H1 (cell line): ENCODE data around the gene CAMKK1. TPM values are rescaled to one million over a fixed set of nuclear protein-coding genes. Genes with fewer than 3 reads are reported as not detected.

Experiments used
- CTCF ChIA-PET: fragments of 300-600 bp; sonication (Branson Sonifier 250); formaldehyde crosslinking; loops from one replicate; lab custom pipeline; 2021; ENCODE audit not compliant: partially characterized antibody; lab: Charles Lee
- POLR2A ChIA-PET: fragments of 300-600 bp; sonication (Branson Sonifier 250); formaldehyde crosslinking; loops from one replicate; lab custom pipeline; 2021; ENCODE audit warnings: inconsistent platforms; ENCODE audit not compliant: partially characterized antibody; lab: Charles Lee
- DNase-seq, 2 experiments: peaks; one replicate each; pipeline versions ENCODE4 v3.0.0 to v3.0.0-alpha.2; 2010 to 2022; ENCODE audit warnings: low spot score in 2 of 2, low read depth in 1 of 2, mixed read lengths in 1 of 2
- FAIRE-seq: peaks from 2 replicates; lab custom pipeline; 2011; peaks lifted over from hg19 to GRCh38; lab: Jason Lieb, UNC
- H2AFZ ChIP-seq: 2 replicates; pipeline ENCODE4 v1.8.1; 2012; ENCODE audit warnings: low read length, inconsistent platforms
- H2AK5ac ChIP-seq: 2 replicates; pipeline ENCODE4 v1.6.1; 2013; ENCODE audit warnings: low read depth, low read length
- H2BK120ac ChIP-seq: replicated peaks from 2 replicates; pipeline ENCODE3; 2013; ENCODE audit warnings: low read depth, low read length, inconsistent platforms
- H2BK12ac ChIP-seq: 2 replicates; pipeline ENCODE4 v1.6.1; 2013; ENCODE audit warnings: low read depth, low read length
- H2BK15ac ChIP-seq: 2 replicates; pipeline ENCODE4 v1.6.1; 2013; ENCODE audit warnings: low read length
- H2BK20ac ChIP-seq: 2 replicates; pipeline ENCODE4 v1.6.1; 2013; ENCODE audit warnings: low read length
- H2BK5ac ChIP-seq: 2 replicates; pipeline ENCODE4 v1.6.1; 2013; ENCODE audit warnings: low read depth, low read length
- H3K14ac ChIP-seq: 2 replicates; pipeline ENCODE4 v1.6.1; 2013; ENCODE audit warnings: inconsistent platforms; ENCODE audit not compliant: insufficient read length
- H3K18ac ChIP-seq: 2 replicates; pipeline ENCODE4 v1.6.1; 2013; ENCODE audit warnings: low read length; ENCODE audit errors: extremely low read depth
- H3K23ac ChIP-seq: 2 replicates; pipeline ENCODE4 v1.6.1; 2013; ENCODE audit warnings: inconsistent platforms; ENCODE audit not compliant: insufficient read length
- H3K23me2 ChIP-seq: 2 replicates; pipeline ENCODE4 v1.6.1; 2013; ENCODE audit warnings: low read depth, low read length
- H3K27ac ChIP-seq: 2 replicates; pipeline ENCODE4 v1.6.1; 2011; ENCODE audit warnings: low read depth, low read length, inconsistent platforms
- H3K27me3 ChIP-seq, 4 experiments: replicated peaks in 1 of 4; 1 replicate in 1 of 4; 2 replicates in 3 of 4; pipeline versions ENCODE4 v1.6.1 to v1.8.1; 2011 to 2013; ENCODE audit warnings: low read length in 3 of 4, mild to moderate bottlenecking in 3 of 4, inconsistent platforms in 2 of 4, mixed read lengths in 2 of 4, moderate library complexity in 1 of 4; ENCODE audit not compliant: control insufficient read depth in 3 of 4, insufficient read depth in 3 of 4; ENCODE audit errors: extremely low read depth in 1 of 4
- H3K36me3 ChIP-seq, 4 experiments: 2 replicates each; pipeline versions ENCODE4 v1.6.1 to v1.8.1; 2011 to 2013; ENCODE audit warnings: mild to moderate bottlenecking in 4 of 4, low read length in 3 of 4, moderate library complexity in 2 of 4, control low read depth in 1 of 4, inconsistent platforms in 1 of 4; ENCODE audit not compliant: insufficient read depth in 4 of 4, control insufficient read depth in 2 of 4
- H3K4ac ChIP-seq: replicated peaks from 2 replicates; pipeline ENCODE3; 2013; ENCODE audit warnings: low read length, low read depth, mixed read lengths, inconsistent platforms; ENCODE audit not compliant: insufficient read length
- H3K4me1 ChIP-seq, 4 experiments: replicated peaks in 1 of 4; 1 replicate in 1 of 4; 2 replicates in 3 of 4; pipeline versions ENCODE4 v1.6.1 to v1.8.1; 2011 to 2013; ENCODE audit warnings: low read length in 3 of 4, inconsistent platforms in 2 of 4, mixed read lengths in 1 of 4; ENCODE audit not compliant: insufficient read depth in 4 of 4, control insufficient read depth in 3 of 4
- H3K4me2 ChIP-seq, 2 experiments: 2 replicates each; pipeline versions ENCODE4 v1.6.1 to v1.8.1; 2011 to 2013; ENCODE audit warnings: low read depth in 2 of 2, low read length in 2 of 2, control low read depth in 1 of 2, inconsistent platforms in 1 of 2, mild to moderate bottlenecking in 1 of 2; ENCODE audit not compliant: insufficient read depth in 1 of 2
- H3K4me3 ChIP-seq, 4 experiments: fragments of 200-600, 300-600 bp in 1 of 4; sonication (generic), shearing (Covaris generic), sonication (Bioruptor Twin) in 1 of 4; 2 replicates each; pipeline versions ENCODE4 v1.5.1 to v1.8.1; 2011 to 2016; ENCODE audit warnings: low read length in 4 of 4, low read depth in 3 of 4, control low read depth in 2 of 4, inconsistent platforms in 2 of 4, mild to moderate bottlenecking in 2 of 4, mixed read lengths in 1 of 4, moderate library complexity in 1 of 4; ENCODE audit not compliant: insufficient read depth in 2 of 4; ENCODE audit errors: extremely low read depth in 1 of 4
- H3K56ac ChIP-seq: replicated peaks from 2 replicates; pipeline ENCODE3; 2013; ENCODE audit warnings: low read depth, mild to moderate bottlenecking, mixed read lengths, low read length, inconsistent platforms; ENCODE audit not compliant: insufficient read length
- H3K79me1 ChIP-seq: 2 replicates; pipeline ENCODE4 v1.6.1; 2013; ENCODE audit warnings: low read depth, low read length, control low read depth
- H3K79me2 ChIP-seq, 2 experiments: 2 replicates each; pipeline versions ENCODE4 v1.6.1 to v1.8.1; 2012 to 2013; ENCODE audit warnings: low read length in 2 of 2, mild to moderate bottlenecking in 2 of 2, inconsistent platforms in 1 of 2; ENCODE audit not compliant: insufficient read depth in 2 of 2, control insufficient read depth in 1 of 2
- H3K9ac ChIP-seq, 4 experiments: replicated peaks in 1 of 4; 1 replicate in 1 of 4; 2 replicates in 3 of 4; pipeline versions ENCODE4 v1.6.1 to v1.8.1; 2011 to 2013; ENCODE audit warnings: low read depth in 3 of 4, low read length in 3 of 4, control low read depth in 2 of 4, mild to moderate bottlenecking in 2 of 4, moderate library complexity in 2 of 4, inconsistent platforms in 1 of 4; ENCODE audit errors: extremely low read depth in 1 of 4
- H3K9me3 ChIP-seq, 2 experiments: 2 replicates each; pipeline versions ENCODE4 v1.6.1 to v1.8.1; 2012 to 2013; ENCODE audit warnings: mild to moderate bottlenecking in 2 of 2, moderate library complexity in 2 of 2, control low read depth in 1 of 2, inconsistent platforms in 1 of 2, low read depth in 1 of 2, low read length in 1 of 2, mixed read lengths in 1 of 2; ENCODE audit not compliant: insufficient read depth in 2 of 2
- H4K20me1 ChIP-seq, 2 experiments: replicated peaks in 1 of 2; 2 replicates each; pipeline versions ENCODE3 to v1.8.1; 2011 to 2013; ENCODE audit warnings: inconsistent platforms in 2 of 2, low read length in 2 of 2, mild to moderate bottlenecking in 1 of 2; ENCODE audit not compliant: insufficient read depth in 2 of 2, control insufficient read depth in 1 of 2
- H4K5ac ChIP-seq: 2 replicates; pipeline ENCODE4 v1.6.1; 2013; ENCODE audit warnings: low read length, low read depth, mixed read lengths, inconsistent platforms; ENCODE audit not compliant: insufficient read length
- H4K8ac ChIP-seq: 2 replicates; pipeline ENCODE4 v1.8.0; 2013; ENCODE audit warnings: mild to moderate bottlenecking, moderate library complexity, low read length, inconsistent platforms; ENCODE audit not compliant: insufficient read depth; ENCODE audit errors: extremely low read depth
- H4K91ac ChIP-seq: replicated peaks from 2 replicates; pipeline ENCODE3; 2013; ENCODE audit warnings: low read length, mixed read lengths, inconsistent platforms; ENCODE audit not compliant: insufficient read length
- BCL11A ChIP-seq, 2 experiments: IDR thresholded peaks; one replicate each; pipeline ENCODE4 v1.6.1; 2011; ENCODE audit warnings: low read depth in 2 of 2, low read length in 2 of 2, mild to moderate bottlenecking in 2 of 2
- CEBPB ChIP-seq: IDR thresholded peaks from 2 replicates; pipeline ENCODE4 v1.6.1; 2012; ENCODE audit warnings: low read depth, low read length
- CHD2 ChIP-seq: IDR thresholded peaks from 2 replicates; pipeline ENCODE4 v1.6.1; 2012; ENCODE audit warnings: low read length, improper control_type of control experiment
- CREB1 ChIP-seq: IDR thresholded peaks from 2 replicates; pipeline ENCODE4 v1.6.1; 2012; ENCODE audit warnings: inconsistent platforms
- CTBP2 ChIP-seq: IDR thresholded peaks from 2 replicates; pipeline ENCODE4 v1.7.0; 2011; ENCODE audit warnings: borderline replicate concordance, mild to moderate bottlenecking, moderate library complexity, mixed read lengths, low read length; ENCODE audit not compliant: insufficient read depth, insufficient read length
- CTCF ChIP-seq, 3 experiments: IDR thresholded peaks; 1 replicate in 2 of 3; 2 replicates in 1 of 3; pipeline versions ENCODE4 v1.5.1 to v1.6.1; 2011; ENCODE audit warnings: low read length in 3 of 3, mild to moderate bottlenecking in 3 of 3, inconsistent platforms in 2 of 3, low read depth in 1 of 3, moderate library complexity in 1 of 3; ENCODE audit not compliant: insufficient read depth in 1 of 3; ENCODE audit errors: control extremely low read depth in 1 of 3
- HDAC6 ChIP-seq: IDR thresholded peaks from one replicate; pipeline ENCODE4 v1.7.1; 2012; ENCODE audit warnings: low read depth, mild to moderate bottlenecking, inconsistent platforms, low read length, moderate library complexity
- POLR2A ChIP-seq, 2 experiments: IDR thresholded peaks; 1 replicate in 1 of 2; 2 replicates in 1 of 2; pipeline ENCODE4 v1.6.1; 2011; ENCODE audit warnings: low read depth in 2 of 2, low read length in 2 of 2, mild to moderate bottlenecking in 2 of 2; ENCODE audit errors: control extremely low read depth in 1 of 2
- RBBP5 ChIP-seq: IDR thresholded peaks from 2 replicates; pipeline ENCODE4 v1.7.1; 2012; ENCODE audit warnings: low read depth, mild to moderate bottlenecking, inconsistent platforms, low read length, moderate library complexity, borderline replicate concordance
- RFX5 ChIP-seq: IDR thresholded peaks from 2 replicates; pipeline ENCODE4 v1.6.1; 2011; ENCODE audit warnings: low read depth, low read length, improper control_type of control experiment, borderline replicate concordance
- SAP30 ChIP-seq: fragments of 300-600 bp; sonication (generic); IDR thresholded peaks from 2 replicates; pipeline ENCODE4 v1.7.1; 2012; ENCODE audit warnings: low read length, moderate library complexity, mild to moderate bottlenecking, inconsistent platforms; ENCODE audit not compliant: insufficient read depth, insufficient replicate concordance
- ZNF274 ChIP-seq: IDR thresholded peaks from 2 replicates; pipeline ENCODE4 v1.7.0; 2012; ENCODE audit warnings: low read length, borderline replicate concordance; ENCODE audit errors: extremely low read depth
- WGBS, 2 experiments: shearing (Covaris generic) in 1 of 2; methylation state at CpG; one replicate each; pipeline versions ENCODE4 v1.1.6 to v1.1.7; 2013 to 2015; ENCODE audit warnings: low lambda C conversion rate in 2 of 2, mixed read lengths in 2 of 2, inconsistent platforms in 1 of 2, low coverage in 1 of 2, missing lambda C conversion rate in 1 of 2; ENCODE audit not compliant: insufficient replicate concordance in 2 of 2, insufficient coverage in 1 of 2, insufficient read length in 1 of 2; ENCODE audit errors: extremely low coverage in 1 of 2, missing lambda C conversion rate in 1 of 2; 5-methylcytosine and 5-hydroxymethylcytosine counted together
- polyA plus RNA-seq, 7 experiments: library from polyadenylated mRNA; depleted of rRNA in 3 of 7; stranded (reverse) in 5 of 7; unstranded in 2 of 7; fragments of >200 nt in 5 of 7; fragments of 200-250 nt in 2 of 7; gene quantifications; 1 replicate in 5 of 7; 2 replicates in 1 of 7; 4 replicates in 1 of 7; pipeline versions ENCODE4 v1.2.1 to v1.2.3, GENCODE V29; 2011 to 2013; ENCODE audit warnings: missing spikeins in 2 of 7, mixed read lengths in 2 of 7
- total RNA-seq: library from RNA; stranded (reverse); fragmentation: NEBNext Ultra II Directional; extraction: Animal tissue kit (Norgen Biotek cat#: 25700); gene quantifications from 2 replicates; pipeline ENCODE4 v1.2.1, GENCODE V29; 2021

Gene CAMKK1
- total and polyA plus RNA-seq, 2 of the 8 experiments (the other 6 are each of a cell fraction or from before 2014, with no cell fraction given), result 7.1 to 7.6 TPM

- no peak overlapping the region for H2BK12ac ChIP-seq
- H3K36me3 ChIP-seq, result peaks cover 3 to 12% (median 5%) of the 10 kb centered on the region in 4 experiments; a peak in 5 of 8 replicates
- H3K4me2 ChIP-seq, result no peak overlapping the region
- H2BK5ac ChIP-seq, result 0 out of 2 replicates have a peak overlapping the region, but pooled peaks have one; percentile 35
- H3K9me3 ChIP-seq, result no peaks in the 10 kb centered on the region
- H2BK120ac ChIP-seq, result no peak overlapping the region
- H2BK15ac ChIP-seq, result no peak overlapping the region
- H3K56ac ChIP-seq, result no peak overlapping the region
- no peak overlapping the region for H3K9ac ChIP-seq
- peaks cover 0 to 1% of the 10 kb centered on the region in 2 experiments for H4K20me1 ChIP-seq
- H3K18ac ChIP-seq, result no peak overlapping the region
- FAIRE-seq (no peak), DNase-seq (no peak)
- no peak overlapping the region for H3K23ac ChIP-seq
- no peaks in the 10 kb centered on the region for H3K79me2 ChIP-seq
- WGBS, 2 experiments, result 93% methylated on average over 4 of the region's 4 CpGs; no CpG with 5 or more reads in 1 of the 2 experiments
- CTCF ChIA-PET, result interaction anchor here (2.1 to 5.0 kb wide), 2 partner anchors 18 to 25 kb away, joined by 9 to 33 read pairs; no protein-coding TSS in a partner anchor
- H3K14ac ChIP-seq, result no peak overlapping the region
- no peak overlapping the region for H4K5ac ChIP-seq
- no peak overlapping the region for H2AFZ ChIP-seq
- H2AK5ac ChIP-seq, result no peak overlapping the region
- no peak overlapping the region for H2BK20ac ChIP-seq
- no peak overlapping the region for H4K8ac ChIP-seq
- no peak overlapping the region for H4K91ac ChIP-seq
- no peaks in the 10 kb centered on the region for H3K27me3 ChIP-seq
- H3K79me1 ChIP-seq, result no peaks in the 10 kb centered on the region; the same call in 1 of the 2 replicates
- H3K4ac ChIP-seq, result no peak overlapping the region
- H3K4me3 ChIP-seq, result no peak overlapping the region
- H3K27ac ChIP-seq, result no peak overlapping the region
- POLR2A ChIA-PET, result interaction anchor here (1.3 kb wide), 1 partner anchor 14 kb away, joined by 3 read pairs; no protein-coding TSS in a partner anchor
- no peaks in the 10 kb centered on the region for H3K23me2 ChIP-seq
- H3K4me1 ChIP-seq, result no peaks in the 10 kb centered on the region
- no peak for TF ChIP-seq CEBPB
- no peak for TF ChIP-seq CREB1
- no peak for TF ChIP-seq CHD2
- TF ChIP-seq RBBP5, result no peak
- TF ChIP-seq CTBP2, result no peak
- TF ChIP-seq ZNF274, result no peak
- no peak for TF ChIP-seq SAP30
- no peak for TF ChIP-seq BCL11A (IDR thresholded peaks at IDR 0.05; ENCODE audit: low read depth in 2 of 2, low read length in 2 of 2)
- no peak for TF ChIP-seq CTCF (IDR thresholded peaks at IDR 0.05; ENCODE audit: control extremely low read depth in 1 of 3, insufficient read depth in 1 of 3, low read depth in 1 of 3, low read length in 3 of 3)
- no peak for TF ChIP-seq POLR2A (IDR thresholded peaks at IDR 0.05; ENCODE audit: control extremely low read depth in 1 of 2, low read depth in 2 of 2, low read length in 2 of 2)
- no peak for TF ChIP-seq HDAC6
- no peak for TF ChIP-seq RFX5
Measured at GRCh38 chr17:3882276-3882675, 10.6 kb downstream of the CAMKK1 start.
